GM15510 (cell line): ENCODE results near the gene UCK1.

Source experiments
- POLR2A ChIP-seq: IDR thresholded peaks from 3 replicates; pipeline ENCODE4 v1.6.1; 2011; ENCODE audit warnings: borderline replicate concordance; ENCODE audit not compliant: insufficient read length; ENCODE audit errors: extremely low read depth

UCK1 gene

DNA sequence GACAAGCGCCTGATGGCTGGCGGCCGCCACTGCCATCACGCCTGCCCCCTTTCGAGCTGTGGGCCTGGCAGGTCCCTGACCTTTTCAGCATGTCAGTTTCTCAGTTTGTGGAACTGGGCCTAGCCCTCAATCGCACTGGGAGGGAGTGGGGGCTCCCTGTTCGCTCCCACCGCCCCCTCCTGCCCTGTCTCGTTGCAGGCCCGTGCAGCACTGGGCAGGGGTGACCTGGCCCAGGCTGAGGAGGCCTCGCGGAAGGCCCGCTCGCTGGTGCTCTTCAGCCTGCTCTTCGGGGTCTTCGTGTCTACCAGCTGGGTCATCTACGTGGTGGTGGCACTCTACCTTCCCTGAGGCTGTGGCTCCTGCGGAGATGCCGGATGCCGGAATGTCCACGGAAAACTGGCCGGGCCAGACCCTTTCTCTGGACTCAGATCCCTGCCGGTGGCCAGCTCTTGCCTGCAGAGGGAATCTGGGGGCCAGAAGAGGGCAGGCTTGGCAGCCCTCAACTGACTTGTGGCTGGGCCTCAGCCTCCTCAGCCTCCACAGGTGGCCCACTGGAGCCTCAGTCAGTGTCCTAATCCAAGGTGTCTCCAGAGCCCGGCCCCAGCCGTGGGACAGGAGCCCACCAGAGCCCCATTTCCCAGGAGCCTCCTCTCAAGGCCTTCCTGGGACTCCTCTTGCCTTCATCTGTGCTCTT is 26.9 kb upstream of the UCK1 start:
- no peak for TF ChIP-seq POLR2A

DNA sequence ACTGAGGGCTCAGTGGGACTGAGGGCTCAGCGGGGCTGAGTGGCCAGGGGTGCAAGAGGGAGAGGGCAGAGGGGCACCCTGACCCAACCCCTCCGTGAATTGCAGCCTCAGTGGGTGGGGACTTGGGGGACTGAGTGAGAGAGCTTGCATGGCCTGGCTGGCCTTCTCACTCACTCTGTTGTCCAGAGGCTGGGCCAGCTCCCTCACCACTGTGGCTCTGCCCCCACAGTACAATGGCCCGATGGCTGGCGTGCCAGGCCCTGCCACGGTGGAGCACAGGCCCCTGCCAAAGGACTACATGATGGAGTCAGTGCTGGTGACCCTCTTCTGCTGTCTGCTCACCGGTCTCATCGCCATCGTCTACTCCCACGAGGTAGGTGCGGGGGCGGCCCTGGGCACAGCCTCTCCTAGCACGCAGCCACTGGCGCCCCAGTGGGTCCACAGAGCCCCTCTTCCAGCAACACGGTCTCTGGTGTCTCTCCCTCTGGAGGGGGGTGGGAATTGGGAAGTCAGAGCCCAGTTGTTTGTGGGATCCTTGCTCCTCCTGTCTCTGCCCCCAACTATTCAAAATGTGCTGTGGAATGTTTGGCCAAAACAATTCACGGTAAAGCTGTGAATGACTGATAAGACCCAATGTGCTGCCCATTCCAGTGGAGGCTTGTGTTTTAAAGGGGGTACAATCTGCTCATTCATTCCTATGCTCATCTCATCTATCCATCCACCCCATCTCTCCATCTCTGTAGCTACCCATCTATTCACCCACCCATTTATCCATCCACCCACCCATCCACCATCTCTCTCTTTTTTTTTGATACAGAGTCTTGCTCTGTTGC is 25.0 kb upstream of the UCK1 start:
- no peak for TF ChIP-seq POLR2A

DNA sequence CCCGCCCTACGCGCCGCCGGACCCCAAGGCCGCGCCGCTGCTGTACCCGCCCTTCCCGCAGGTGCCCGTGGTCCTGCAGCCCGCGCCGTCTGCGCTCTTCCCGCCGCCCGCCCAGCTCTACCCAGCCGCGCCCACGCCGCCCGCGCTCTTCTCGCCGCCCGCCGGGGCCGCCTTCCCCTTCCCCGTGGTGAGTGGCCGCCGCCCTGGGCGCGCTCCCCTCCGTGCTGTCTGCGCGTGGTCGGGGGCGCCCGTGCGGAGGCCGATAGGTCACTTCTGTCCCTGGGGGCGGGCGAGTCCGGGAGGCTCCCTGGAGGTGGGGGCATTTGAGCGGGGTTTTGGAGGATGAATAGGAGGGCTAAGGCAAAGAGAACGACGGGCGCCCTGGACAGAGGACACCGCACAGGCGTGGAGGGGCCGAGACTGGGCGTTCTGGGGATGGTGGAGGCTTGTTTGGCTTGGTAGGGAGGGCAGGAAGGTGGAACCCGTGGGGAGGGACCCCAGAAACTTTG is 23.8 kb upstream of the UCK1 start:
- TF ChIP-seq POLR2A = no peak

DNA sequence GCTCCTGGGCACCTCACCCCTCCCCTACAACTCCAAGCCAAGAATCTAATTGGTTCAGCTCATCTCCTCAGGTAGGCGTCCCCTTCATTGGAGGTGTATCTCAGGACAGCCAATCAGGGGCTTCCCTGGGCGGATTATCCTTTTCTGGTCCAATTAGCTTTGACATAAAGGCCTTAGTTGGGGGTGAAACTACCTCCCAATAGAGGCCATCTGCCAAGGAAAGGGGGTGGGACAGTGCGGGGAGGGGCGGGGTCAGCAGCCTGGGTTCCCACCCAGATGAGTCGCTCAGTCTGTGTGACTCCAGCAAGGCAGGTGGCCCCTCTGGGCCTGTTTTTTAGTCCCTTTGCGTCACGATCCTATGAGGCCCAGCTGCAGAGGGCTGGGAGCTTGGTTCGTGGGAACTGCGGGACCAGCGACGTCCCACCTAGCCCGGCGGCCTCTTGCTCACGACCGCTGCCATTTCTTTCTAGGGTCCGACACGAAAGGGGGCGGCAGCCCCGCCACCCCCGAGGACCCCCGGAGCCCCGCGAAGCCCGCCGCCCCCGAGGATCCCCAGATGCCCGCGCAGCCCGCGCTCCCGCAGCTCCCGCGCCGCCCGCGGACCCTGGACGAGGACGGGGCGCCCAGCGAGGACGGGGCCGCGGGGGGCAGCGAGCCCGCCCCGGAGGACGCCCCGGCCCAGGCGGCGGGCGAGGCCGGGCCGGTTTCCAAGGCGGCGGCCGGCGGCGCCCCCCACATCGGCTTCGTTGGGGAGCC is 23.2 kb upstream of the UCK1 start:
- TF ChIP-seq POLR2A = no peak

GRCh38 chr9:131552030-131552429 is 21.0 kb upstream of the UCK1 start:
- no peak for TF ChIP-seq POLR2A

DNA sequence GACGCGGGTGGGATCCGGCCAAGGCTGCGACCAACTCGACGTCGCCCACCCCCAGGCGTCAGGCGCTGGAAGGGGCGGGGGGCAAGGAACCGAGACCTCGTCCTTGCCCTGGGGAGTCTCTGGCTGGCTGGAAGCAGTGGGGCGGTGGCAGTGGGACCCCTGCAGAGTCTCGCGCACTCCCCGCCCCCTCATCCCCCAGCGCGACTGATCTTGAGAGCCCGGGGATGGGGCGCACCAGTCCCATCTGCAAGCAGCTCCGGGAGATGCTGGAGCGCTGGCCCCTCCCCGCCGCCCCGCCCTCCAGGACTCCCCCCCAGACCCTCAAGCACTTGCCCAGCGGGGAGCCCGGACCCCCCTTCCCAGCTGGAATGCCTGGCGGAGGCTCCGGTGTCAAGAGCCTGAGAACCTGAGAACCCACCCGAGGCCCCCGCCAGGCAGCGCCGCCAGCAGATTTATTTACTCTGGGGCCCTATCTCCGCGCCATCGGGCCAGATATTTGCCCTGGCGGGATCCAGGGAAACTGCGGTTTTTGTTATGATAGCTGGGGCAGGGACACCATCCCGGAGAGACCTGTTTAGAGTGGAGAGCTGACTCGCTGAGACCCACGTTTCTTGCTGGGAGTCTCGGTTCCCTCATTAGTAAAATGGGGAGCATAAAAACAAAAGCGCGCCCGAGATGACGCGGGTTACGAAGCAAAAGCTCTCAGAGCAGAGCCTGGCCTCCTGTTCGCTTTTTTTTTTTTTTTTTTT is 15.4 kb upstream of the UCK1 start:
- no peak for TF ChIP-seq POLR2A

DNA sequence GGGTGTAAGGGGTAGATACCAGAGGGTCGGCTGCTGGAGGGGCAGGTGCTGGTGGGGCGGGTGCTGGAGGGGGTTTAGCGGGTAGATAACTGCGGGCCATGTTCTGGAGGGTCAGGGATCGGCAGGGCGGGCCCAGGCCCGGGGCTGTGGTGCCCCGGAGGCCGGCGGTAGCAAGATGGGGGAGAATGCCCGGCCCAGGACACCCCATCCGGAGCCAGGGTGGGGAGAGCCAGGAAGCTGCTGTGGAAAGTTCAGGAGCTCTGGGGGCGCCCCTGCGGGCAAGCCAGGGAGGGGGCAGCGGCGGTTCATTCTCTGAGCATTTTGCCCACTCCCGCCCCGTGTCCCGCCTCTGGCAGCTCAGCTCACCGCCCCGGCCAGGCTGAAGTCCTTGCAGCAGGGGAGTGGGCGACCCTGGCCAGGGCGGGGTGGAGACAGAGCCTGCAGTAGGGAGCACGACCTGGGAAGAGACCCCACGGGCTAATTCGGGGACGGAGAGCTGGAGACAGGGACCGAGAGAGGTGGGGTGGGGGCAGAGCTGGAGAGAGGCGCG is 14.8 kb upstream of the UCK1 start:
- TF ChIP-seq POLR2A = no peak

DNA sequence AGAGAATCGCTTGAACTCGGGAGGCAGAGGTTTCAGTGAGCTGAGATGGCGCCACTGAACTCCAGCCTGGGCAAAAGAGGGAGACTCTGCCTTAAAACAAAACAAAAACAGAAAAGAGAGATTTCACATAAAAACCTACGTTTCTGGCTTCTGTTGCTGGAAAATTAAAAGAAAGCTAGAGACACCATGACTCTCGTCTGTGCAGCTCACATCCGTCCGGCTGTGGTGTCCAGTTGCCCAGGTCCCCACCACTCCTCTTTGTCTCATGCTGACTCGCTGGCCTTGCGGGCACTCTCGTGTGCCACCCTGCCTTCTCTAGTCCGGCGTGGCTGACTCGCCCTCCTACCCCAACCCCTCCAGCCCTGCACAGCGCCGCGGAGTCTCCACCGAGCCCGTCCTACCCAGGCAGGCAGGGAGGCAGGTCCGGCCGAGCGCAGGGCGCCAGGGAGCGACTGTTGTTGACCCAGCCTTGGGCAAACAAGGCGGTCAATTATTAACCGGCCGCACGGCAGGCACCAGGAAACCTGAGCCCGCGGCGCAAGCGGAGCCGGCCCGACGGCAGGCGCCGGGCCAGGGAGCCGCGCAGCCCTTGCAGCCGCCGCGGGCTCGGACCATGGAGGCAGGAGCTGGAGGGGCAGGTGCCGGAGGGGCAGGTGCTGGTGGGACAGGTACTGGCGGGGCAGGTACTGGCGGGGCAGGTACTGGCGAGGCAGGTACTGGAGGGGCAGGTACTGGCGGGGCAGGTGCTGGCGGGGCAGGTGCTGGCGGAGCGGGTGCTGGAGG is 14.1 kb upstream of the UCK1 start, which contains the start of gene PRRT1B:
PRRT1B (plus strand) TSS at position 521 of the 783 bp plus-strand sequence; CDS start at position 614, 93 bp downstream.
- no peak for TF ChIP-seq POLR2A

DNA sequence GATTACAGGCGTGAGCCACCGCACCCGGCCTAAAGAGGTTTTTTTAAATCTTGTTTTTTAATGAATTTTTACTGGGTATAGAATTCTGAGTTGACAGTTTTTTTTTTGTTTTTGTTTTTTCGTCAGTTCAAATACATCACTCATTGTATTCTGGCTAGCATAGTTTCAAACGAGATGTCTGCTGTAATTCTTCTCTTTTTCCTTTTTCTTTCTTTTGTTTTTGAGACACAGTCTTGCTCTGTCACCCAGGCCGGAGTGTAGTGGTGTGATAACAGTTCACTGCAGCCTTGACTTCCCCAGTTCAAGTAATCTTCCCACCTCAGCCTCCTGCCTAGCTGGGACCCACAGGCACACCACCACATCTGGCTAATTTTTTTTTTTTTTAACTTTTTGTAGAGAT is 12.1 kb upstream of the UCK1 start:
- TF ChIP-seq POLR2A = no peak

- no peak for TF ChIP-seq POLR2A
Observed at GRCh38 chr9:131539223-131539923, 8.3 kb upstream of the UCK1 start.

GRCh38 chr9:131537946-131538345 is 6.9 kb upstream of the UCK1 start:
- TF ChIP-seq POLR2A = no peak

DNA sequence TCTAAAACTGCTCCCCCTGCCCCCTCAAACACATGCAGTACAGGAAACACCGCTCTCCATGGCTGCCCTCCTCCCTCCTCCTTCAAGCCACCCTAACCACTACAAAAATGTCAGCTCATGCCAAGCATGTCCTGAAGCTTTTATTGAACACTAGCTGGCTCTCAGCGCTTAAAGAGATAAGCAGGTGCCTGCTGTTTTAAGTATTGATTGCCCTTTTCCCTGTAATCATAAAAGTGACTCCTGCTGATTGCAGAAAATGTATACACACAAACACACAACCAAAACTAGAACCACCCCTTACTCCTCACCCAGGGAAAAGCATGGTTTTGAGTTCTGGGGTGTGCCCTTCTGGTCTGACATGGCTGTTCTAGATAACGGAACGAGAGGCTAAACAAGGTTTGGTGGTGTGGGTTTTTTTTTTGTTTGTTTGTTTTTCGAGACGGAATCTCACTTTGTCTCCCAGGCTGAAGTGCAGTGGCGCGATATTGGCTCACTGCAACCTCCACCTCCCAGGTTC is 3.7 kb upstream of the UCK1 start:
- TF ChIP-seq POLR2A = no peak

GRCh38 chr9:131530546-131530919 is 530 bp downstream of the UCK1 start:
- no peak for TF ChIP-seq POLR2A
